Heart left ventricle (tissue), 13 donors: ENCODE results near the gene DNMT3A.

Source experiments
- CTCF ChIP-seq, 12 donors: fragments of 200-600 bp; sonication (generic) in 4 of 12; IDR thresholded peaks; one replicate each; pipeline versions ENCODE4 v1.5.0 to v1.8.0; 2018 to 2022; ENCODE audit warnings: antibody characterized with exemption in 12 of 12, mild to moderate bottlenecking in 5 of 12
- POLR2A ChIP-seq, 2 donors: fragments of 450-650 bp; IDR thresholded peaks; one replicate each; pipeline ENCODE4 v1.6.1; 2017; ENCODE audit warnings: antibody characterized with exemption in 2 of 2, mild to moderate bottlenecking in 2 of 2, moderate library complexity in 2 of 2
- donor health status: ischemic (EF 13 %, LVEDD 7.1; RV severe dilation, severe dysfunction).
- donor health status: DM: no; HTN: yes; CAD: no.
- donor health status: DM: no; HTN: no; CAD: no.
- donor health status: ischemic (EF 25% LVEDD 6.9; RV normal size, moderate dysfunction).
- donor health status: ischemic (EF 25% LVEDD 5.7; RV mildly dilated, moderate dysfunction).
- donor health status: ischemic (EF 35%, LVEDD 5.7; RV mildly dilated, moderate dysfunction).
- donor health status: nonischemic (EF 11% LVEDD 7.7; RV severe dilation, severe dysfunction).
- donor health status: DM: yes; HTN: yes; CAD: no.
- donor health status: PGD.
- donor health status: ischemic (EF 29% LVEDD 5.4; RV normal size, mild dysfunction).
- donor health status: nonischemic (EF 23%, LVEDD 6.1; RV moderate dilation, normal function).

GRCh38 chr2:25339791-25340180 lies 1.9 kb downstream of the DNMT3A start:
- TF ChIP-seq CTCF (IDR thresholded peaks at IDR 0.05) (peak in 4 of 12 donors; percentile 13 to 35 (median 26)), POLR2A (IDR thresholded peaks at IDR 0.05) (no peak)
